GM12892 (cell line): ENCODE results near the gene CDK5R1.

ENCODE experiments used
- POLR2A ChIP-seq: IDR thresholded peaks from 2 replicates; pipeline ENCODE4 v1.6.1; 2011; ENCODE audit warnings: low read depth, low read length, control low read depth
- TAF1 ChIP-seq: IDR thresholded peaks from 2 replicates; pipeline ENCODE4 v1.6.1; 2011; ENCODE audit warnings: low read depth, mild to moderate bottlenecking, control low read depth, low read length, borderline replicate concordance

DNA sequence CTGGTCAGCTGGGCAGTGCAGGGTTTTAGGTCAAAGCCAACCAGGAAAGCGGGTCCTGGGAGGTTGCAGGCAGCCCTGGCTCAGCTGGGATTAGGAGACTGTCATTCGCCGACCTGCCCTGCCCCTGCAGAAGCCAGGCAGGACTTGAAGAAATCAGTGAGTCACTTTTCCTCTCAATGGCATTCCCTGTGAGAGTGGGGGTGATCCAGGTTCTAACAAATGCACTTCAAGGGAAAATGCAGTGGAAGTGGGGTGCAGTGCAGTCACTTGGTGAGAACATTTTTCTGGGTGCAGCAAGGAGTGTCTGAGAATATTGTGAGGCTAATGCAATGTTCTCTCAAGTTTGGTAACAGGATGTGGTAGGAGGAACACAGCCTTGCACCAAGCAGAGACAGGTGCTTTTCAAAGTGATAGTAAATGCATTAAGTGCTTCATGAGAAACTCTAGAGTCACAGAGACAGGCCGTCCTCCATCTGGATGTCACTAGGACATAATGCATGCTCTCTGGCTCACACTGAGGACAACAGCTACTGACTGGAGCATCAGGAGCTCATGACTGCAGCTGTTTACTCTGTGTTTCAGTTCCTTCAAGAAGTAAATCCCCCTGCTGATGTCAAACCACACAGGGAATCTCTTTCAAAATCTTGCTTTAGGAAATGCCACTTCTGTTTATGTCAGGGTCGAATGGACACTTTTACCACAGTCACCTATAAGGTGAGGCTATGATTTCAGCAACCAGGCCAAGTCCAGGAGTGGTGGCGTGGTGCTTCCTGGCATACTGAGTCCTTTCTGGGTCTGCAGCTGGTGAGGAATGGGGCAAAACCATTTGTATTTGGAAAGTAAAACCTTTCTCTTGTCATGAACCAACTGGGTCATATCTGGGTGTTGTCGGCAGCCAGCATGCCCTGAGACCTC lies 16.7 kb downstream of the CDK5R1 start:
- TF ChIP-seq POLR2A: peak; percentile 59; the same call in 1 of the 2 replicates
- TF ChIP-seq TAF1: no peak; the same call in 1 of the 2 replicates
